Calu3 (cell line): ENCODE measurements around the gene ADCY7. TPM values are rescaled to one million over a fixed set of nuclear protein-coding genes. Genes with fewer than 3 reads are reported as not detected.

Experiments used
- BruUV-seq: library from RNA; stranded (reverse); fragments of 400-500 nt; replicated peaks from 2 replicates; lab custom pipeline; 2021; lab: Mats Ljungman, UMichigan
- CTCF ChIA-PET: fragments of 300-600 bp; sonication (Branson Sonifier 250); formaldehyde crosslinking; loops from one replicate; lab custom pipeline; 2022; ENCODE audit warnings: antibody characterized with exemption; lab: Charles Lee
- DNase-seq: peaks from one replicate; pipeline ENCODE4 v3.0.0; 2022
- H3K27ac Mint-ChIP-seq: one replicate; pipeline ENCODE4 v1.8.0; 2022; ENCODE audit warnings: mixed read lengths; ENCODE audit not compliant: unreplicated experiment
- H3K27me3 Mint-ChIP-seq: one replicate; pipeline ENCODE4 v1.8.0; 2022; ENCODE audit warnings: mixed read lengths; ENCODE audit not compliant: unreplicated experiment
- H3K36me3 Mint-ChIP-seq: one replicate; pipeline ENCODE4 v1.8.0; 2022; ENCODE audit warnings: mild to moderate bottlenecking, moderate library complexity, mixed read lengths; ENCODE audit not compliant: insufficient read depth, unreplicated experiment
- H3K4me1 Mint-ChIP-seq: one replicate; pipeline ENCODE4 v1.8.0; 2022; ENCODE audit warnings: mild to moderate bottlenecking, low read depth, mixed read lengths; ENCODE audit not compliant: unreplicated experiment
- H3K4me3 Mint-ChIP-seq: one replicate; pipeline ENCODE4 v1.8.0; 2022; ENCODE audit warnings: mild to moderate bottlenecking, low read depth, moderate library complexity, mixed read lengths; ENCODE audit not compliant: unreplicated experiment
- H3K9me3 Mint-ChIP-seq: one replicate; pipeline ENCODE4 v1.8.0; 2022; ENCODE audit warnings: low read depth, mixed read lengths; ENCODE audit not compliant: unreplicated experiment
- intact Hi-C: fragments of 100-400 bp; cut with micrococcal nuclease; formaldehyde crosslinking; loops from one replicate; pipeline ENCODE4 v1.10.0; 2022; ENCODE audit not compliant: unreplicated experiment
- total RNA-seq: library from RNA; stranded (reverse); gene quantifications from 2 replicates; pipeline ENCODE4 v1.2.3, GENCODE V29; 2022
- TF ChIP-seq, protein P1 (sequence below): fragments of 200-600 bp; IDR thresholded peaks from one replicate; pipeline ENCODE4 v1.8.0; 2022; ENCODE audit warnings: antibody characterized with exemption; ENCODE audit not compliant: unreplicated experiment

The ADCY7 gene
- total RNA-seq, 1 experiment from 2014 or later, result 67.7 TPM

DNA sequence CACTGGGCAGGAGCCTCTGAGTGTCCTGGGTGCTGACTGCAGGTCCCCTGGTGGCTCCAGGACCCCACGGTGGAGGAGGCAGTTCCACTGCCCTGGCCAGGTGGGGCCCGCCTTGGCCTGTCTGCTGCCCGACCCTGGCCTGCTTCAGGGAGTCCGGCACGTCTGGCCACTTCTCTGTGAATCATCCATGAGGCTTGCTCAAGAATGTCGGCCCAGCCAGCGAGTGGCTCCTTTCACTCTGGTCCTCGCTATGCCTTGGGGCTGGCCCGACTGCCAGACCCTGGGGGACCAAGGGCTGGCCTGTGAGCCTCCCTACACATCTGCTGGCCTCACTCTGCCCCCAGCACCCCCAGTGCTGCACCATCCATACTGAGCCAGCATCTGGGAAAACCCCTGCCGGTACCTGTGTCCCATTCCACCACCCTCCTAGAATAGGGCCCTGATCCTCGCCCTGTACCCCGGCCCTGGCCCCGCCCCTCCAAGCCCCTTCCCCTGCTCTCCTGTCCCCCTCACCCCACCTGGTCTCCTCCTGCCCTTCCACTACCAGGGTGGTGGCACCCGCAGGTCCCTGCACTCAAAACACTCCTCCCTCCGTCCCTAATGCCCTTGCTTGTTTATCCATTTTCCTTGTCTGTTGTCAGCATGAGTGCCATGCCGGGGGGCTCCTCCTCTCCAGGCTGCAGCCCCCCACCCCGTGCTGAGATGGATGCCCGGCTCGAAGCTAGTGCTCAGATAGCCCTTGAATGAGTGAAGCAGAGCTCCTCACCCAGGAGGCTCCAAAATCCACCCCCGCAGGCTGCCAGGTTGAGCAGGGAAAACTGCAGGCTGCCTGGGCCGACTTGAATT lies 35.5 kb downstream of the ADCY7 start:
- intact Hi-C loops, result no loop called here
- no peak overlapping the region for H3K4me3 Mint-ChIP-seq
- no peaks in the 10 kb centered on the region for H3K27me3 Mint-ChIP-seq
- H3K4me1 Mint-ChIP-seq, result no peaks in the 10 kb centered on the region
- DNase-seq, result no peak
- TF ChIP-seq, protein P1, sequence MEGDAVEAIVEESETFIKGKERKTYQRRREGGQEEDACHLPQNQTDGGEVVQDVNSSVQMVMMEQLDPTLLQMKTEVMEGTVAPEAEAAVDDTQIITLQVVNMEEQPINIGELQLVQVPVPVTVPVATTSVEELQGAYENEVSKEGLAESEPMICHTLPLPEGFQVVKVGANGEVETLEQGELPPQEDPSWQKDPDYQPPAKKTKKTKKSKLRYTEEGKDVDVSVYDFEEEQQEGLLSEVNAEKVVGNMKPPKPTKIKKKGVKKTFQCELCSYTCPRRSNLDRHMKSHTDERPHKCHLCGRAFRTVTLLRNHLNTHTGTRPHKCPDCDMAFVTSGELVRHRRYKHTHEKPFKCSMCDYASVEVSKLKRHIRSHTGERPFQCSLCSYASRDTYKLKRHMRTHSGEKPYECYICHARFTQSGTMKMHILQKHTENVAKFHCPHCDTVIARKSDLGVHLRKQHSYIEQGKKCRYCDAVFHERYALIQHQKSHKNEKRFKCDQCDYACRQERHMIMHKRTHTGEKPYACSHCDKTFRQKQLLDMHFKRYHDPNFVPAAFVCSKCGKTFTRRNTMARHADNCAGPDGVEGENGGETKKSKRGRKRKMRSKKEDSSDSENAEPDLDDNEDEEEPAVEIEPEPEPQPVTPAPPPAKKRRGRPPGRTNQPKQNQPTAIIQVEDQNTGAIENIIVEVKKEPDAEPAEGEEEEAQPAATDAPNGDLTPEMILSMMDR, result no peak
- H3K9me3 Mint-ChIP-seq, result no peaks in the 10 kb centered on the region
- H3K27ac Mint-ChIP-seq, result no peak overlapping the region
- H3K36me3 Mint-ChIP-seq, result peaks cover 34% of the 10 kb centered on the region
- CTCF ChIA-PET, result no interaction called here
- BruUV-seq, result no TSS peak

DNA sequence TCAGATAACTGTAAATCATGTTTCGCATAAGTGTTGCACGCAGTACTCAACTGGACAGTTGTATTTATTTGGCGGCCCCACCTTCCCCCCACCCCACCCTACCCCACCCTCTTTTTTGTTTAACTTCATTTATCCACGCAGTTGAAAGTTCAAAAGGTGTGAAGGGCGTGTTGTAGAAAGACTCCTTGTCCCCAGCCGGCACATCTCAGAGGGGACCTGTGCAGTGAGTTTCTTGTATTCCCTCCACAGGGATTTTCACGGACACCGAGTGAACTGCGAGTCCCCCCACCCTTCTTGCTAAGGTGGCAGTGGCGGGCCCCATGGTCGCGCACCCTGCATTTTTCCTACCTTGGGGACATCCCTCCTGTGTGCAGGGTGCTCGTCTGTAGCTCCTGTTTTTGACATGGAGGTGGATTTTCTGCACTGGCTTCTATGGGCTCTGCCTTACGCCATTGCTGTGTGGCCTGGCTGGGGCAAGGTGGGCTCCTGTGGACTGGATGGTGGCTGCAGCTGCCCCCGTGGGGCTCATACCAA lies 36.2 kb downstream of the ADCY7 start:
- CTCF ChIA-PET, result no interaction called here
- intact Hi-C loops, result no loop called here
- no peaks in the 10 kb centered on the region for H3K9me3 Mint-ChIP-seq
- no TSS peak for BruUV-seq
- H3K4me3 Mint-ChIP-seq, result no peak overlapping the region
- TF ChIP-seq, protein P1, result no peak
- H3K4me1 Mint-ChIP-seq, result no peaks in the 10 kb centered on the region
- H3K27ac Mint-ChIP-seq, result no peak overlapping the region
- H3K36me3 Mint-ChIP-seq, result peaks cover 29% of the 10 kb centered on the region
- no peaks in the 10 kb centered on the region for H3K27me3 Mint-ChIP-seq
- no peak for DNase-seq

DNA sequence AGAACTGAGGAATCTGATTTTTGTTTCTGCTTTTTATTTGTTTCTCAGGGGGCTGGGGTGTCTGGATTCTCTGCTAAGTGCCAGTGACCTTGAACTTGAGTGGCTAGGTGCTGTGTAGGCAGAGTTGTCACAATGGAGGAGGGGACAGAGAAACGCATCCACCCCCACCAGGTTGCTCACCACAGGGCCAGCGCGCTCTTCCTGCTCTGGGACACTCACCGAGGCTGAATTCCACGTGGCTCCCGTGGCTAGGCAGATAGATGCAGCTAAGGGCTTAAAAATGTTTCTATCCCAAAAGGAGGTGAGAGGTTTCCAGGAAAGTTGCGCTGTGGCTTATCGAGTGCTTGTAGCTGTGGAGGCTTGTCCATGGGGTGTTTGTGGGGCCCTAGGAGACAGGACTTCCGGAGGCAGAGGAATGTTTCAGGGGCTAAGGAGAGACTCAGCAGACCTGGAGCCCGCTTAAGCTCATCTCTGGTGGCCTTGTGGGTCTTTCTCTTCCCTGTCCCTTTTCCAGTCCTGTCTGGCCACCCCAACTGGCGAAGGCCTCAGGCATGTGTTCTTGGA lies 36.8 kb downstream of the ADCY7 start:
- H3K27me3 Mint-ChIP-seq, result no peaks in the 10 kb centered on the region
- H3K4me1 Mint-ChIP-seq, result no peaks in the 10 kb centered on the region
- no peak for DNase-seq
- H3K4me3 Mint-ChIP-seq, result no peak overlapping the region
- CTCF ChIA-PET, result interaction anchor here (0.7 kb wide), 3 partner anchors 52 to 659 kb away, joined by 4 to 8 read pairs (median 4); no protein-coding TSS in a partner anchor
- intact Hi-C loops, result no loop called here
- no peaks in the 10 kb centered on the region for H3K9me3 Mint-ChIP-seq
- TF ChIP-seq, protein P1, result no peak
- no TSS peak for BruUV-seq
- no peak overlapping the region for H3K27ac Mint-ChIP-seq
- peaks cover 35% of the 10 kb centered on the region for H3K36me3 Mint-ChIP-seq

DNA sequence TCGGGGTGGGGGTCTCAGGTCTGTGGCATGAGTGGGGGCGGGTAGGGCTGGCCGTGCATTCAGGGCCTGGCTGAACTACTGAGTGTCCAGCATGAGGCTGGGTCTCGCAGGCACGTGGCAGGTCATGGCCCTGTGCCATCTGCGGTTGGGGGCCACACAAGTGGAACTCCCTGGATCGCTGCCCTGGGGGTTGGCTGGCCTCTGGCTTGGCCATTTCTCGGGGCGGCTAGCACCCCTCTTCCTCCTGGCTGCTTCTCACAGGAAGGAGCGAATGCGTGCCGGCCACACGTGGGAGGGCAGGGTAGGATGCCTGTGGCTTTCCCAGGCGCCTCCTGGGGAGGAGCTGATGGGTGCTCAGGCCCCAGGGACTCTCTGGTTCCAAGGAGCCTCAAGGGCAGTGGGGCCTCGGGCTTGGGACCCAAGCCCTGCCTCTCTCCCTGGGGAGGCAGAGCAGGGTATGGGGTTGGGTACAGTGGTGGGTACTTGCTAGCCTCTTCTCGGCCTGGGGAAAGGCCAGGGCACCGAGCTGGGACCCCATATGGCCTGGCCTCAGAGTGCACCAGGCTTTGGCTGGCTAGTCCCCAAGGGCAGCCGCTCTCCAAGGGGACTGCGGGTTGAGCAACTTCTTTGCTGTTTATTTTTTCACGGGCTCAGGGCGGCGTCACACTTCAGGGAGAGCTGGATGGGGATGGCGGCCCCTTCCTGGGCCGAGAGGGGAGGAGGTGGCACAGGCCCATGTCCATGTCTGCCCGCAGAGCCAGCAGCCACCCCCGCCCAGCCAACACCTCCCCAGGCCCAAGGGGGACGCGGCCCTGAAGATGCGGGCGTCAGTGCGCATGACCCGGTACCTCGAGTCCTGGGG lies 37.5 kb downstream of the ADCY7 start:
- Mint-ChIP-seq H3K4me1 (no peaks in the 10 kb centered on the region), H3K36me3 (peaks cover 38% of the 10 kb centered on the region), H3K27ac (no peak overlapping the region), H3K9me3 (no peaks in the 10 kb centered on the region), H3K4me3 (no peak overlapping the region), H3K27me3 (no peaks in the 10 kb centered on the region)
- CTCF ChIA-PET, result interaction anchor here (0.7 kb wide), 3 partner anchors 51 to 659 kb away, joined by 4 to 8 read pairs (median 4); no protein-coding TSS in a partner anchor
- BruUV-seq, result no TSS peak
- DNase-seq, result no peak
- TF ChIP-seq, protein P1, result no peak
- intact Hi-C loops, result no loop called here
